H9 (cell line): ENCODE measurements around the gene RERE. TPM values are rescaled to one million over a fixed set of nuclear protein-coding genes. Genes with fewer than 3 reads are reported as not detected.

Source experiments
- DNase-seq: peaks from one replicate; pipeline ENCODE4 v3.0.0-alpha.2; 2017
- H2AFZ ChIP-seq: one replicate; pipeline ENCODE4 v1.6.1; 2013; ENCODE audit warnings: mild to moderate bottlenecking, low read length, control low read depth, moderate library complexity
- H2AK5ac ChIP-seq: 2 replicates; pipeline ENCODE4 v1.6.1; 2013; ENCODE audit warnings: low read length, control low read depth, mixed read lengths; ENCODE audit not compliant: insufficient read length
- H2BK120ac ChIP-seq: one replicate; pipeline ENCODE4 v1.6.1; 2013; ENCODE audit warnings: low read depth, mild to moderate bottlenecking, low read length, control low read depth, inconsistent platforms; ENCODE audit not compliant: poor library complexity, severe bottlenecking
- H2BK12ac ChIP-seq: 2 replicates; pipeline ENCODE4 v1.6.1; 2013; ENCODE audit warnings: low read length, control low read depth, mixed read lengths, low read depth; ENCODE audit not compliant: insufficient read length
- H2BK15ac ChIP-seq: 2 replicates; pipeline ENCODE4 v1.6.1; 2013; ENCODE audit warnings: low read depth, low read length, control low read depth
- H2BK20ac ChIP-seq: one replicate; pipeline ENCODE4 v1.6.1; 2013; ENCODE audit warnings: low read depth, mild to moderate bottlenecking, low read length, control low read depth, inconsistent platforms; ENCODE audit not compliant: poor library complexity, severe bottlenecking
- H2BK5ac ChIP-seq: 2 replicates; pipeline ENCODE4 v1.6.1; 2013; ENCODE audit warnings: low read length, control low read depth, mixed read lengths; ENCODE audit not compliant: insufficient read length
- H3K14ac ChIP-seq: 2 replicates; pipeline ENCODE4 v1.6.1; 2013; ENCODE audit warnings: low read length, control low read depth; ENCODE audit not compliant: insufficient read depth
- H3K18ac ChIP-seq: 2 replicates; pipeline ENCODE4 v1.6.1; 2013; ENCODE audit warnings: low read depth, mild to moderate bottlenecking, mixed read lengths, low read length, control low read depth; ENCODE audit not compliant: insufficient read length
- H3K23ac ChIP-seq: 2 replicates; pipeline ENCODE4 v1.6.1; 2013; ENCODE audit warnings: low read length, control low read depth, mixed read lengths, low read depth; ENCODE audit not compliant: insufficient read length
- H3K23me2 ChIP-seq: 2 replicates; pipeline ENCODE4 v1.6.1; 2013; ENCODE audit warnings: low read depth, mild to moderate bottlenecking, mixed read lengths, low read length, control low read depth; ENCODE audit not compliant: insufficient read length, poor library complexity, severe bottlenecking
- H3K27ac ChIP-seq: 2 replicates; pipeline ENCODE4 v1.5.1; 2013; ENCODE audit warnings: low read length, control low read depth, mixed read lengths, low read depth; ENCODE audit not compliant: insufficient read length
- H3K27me3 ChIP-seq: 2 replicates; pipeline ENCODE4 v1.6.1; 2013; ENCODE audit warnings: low read length, control low read depth, inconsistent platforms; ENCODE audit not compliant: insufficient read depth
- H3K4ac ChIP-seq: 2 replicates; pipeline ENCODE4 v1.6.1; 2013; ENCODE audit warnings: low read depth, mild to moderate bottlenecking, control low read depth, inconsistent platforms, low read length, moderate library complexity
- H3K4me1 ChIP-seq: 2 replicates; pipeline ENCODE4 v1.6.1; 2013; ENCODE audit warnings: low read length, control low read depth, inconsistent platforms; ENCODE audit not compliant: insufficient read depth
- H3K4me2 ChIP-seq: 2 replicates; pipeline ENCODE4 v1.6.1; 2013; ENCODE audit warnings: low read length, control low read depth, mixed read lengths; ENCODE audit not compliant: insufficient read length, insufficient read depth
- H3K56ac ChIP-seq: 2 replicates; pipeline ENCODE4 v1.6.1; 2013; ENCODE audit warnings: low read depth, mild to moderate bottlenecking, mixed read lengths, low read length, control low read depth; ENCODE audit not compliant: insufficient read length
- H3K79me1 ChIP-seq: 2 replicates; pipeline ENCODE4 v1.6.1; 2013; ENCODE audit warnings: low read depth, mild to moderate bottlenecking, moderate library complexity, low read length, control low read depth, inconsistent platforms; ENCODE audit not compliant: insufficient read depth, poor library complexity, severe bottlenecking
- H3K79me2 ChIP-seq: 2 replicates; pipeline ENCODE4 v1.6.1; 2013; ENCODE audit warnings: low read length, control low read depth, inconsistent platforms; ENCODE audit not compliant: insufficient read depth
- H3K9ac ChIP-seq: 2 replicates; pipeline ENCODE4 v1.6.1; 2013; ENCODE audit warnings: low read length, control low read depth, mixed read lengths; ENCODE audit not compliant: insufficient read length; ENCODE audit errors: extremely low read depth
- H3K9me3 ChIP-seq: one replicate; pipeline ENCODE4 v1.6.1; 2013; ENCODE audit warnings: low read depth, low read length, inconsistent platforms; ENCODE audit not compliant: control insufficient read depth
- H3T11ph ChIP-seq: one replicate; pipeline ENCODE4 v1.6.1; 2013; ENCODE audit warnings: mild to moderate bottlenecking, low read length, control low read depth, inconsistent platforms
- H4K20me1 ChIP-seq: one replicate; pipeline ENCODE4 v1.6.1; 2013; ENCODE audit not compliant: control insufficient read depth, insufficient read length, insufficient read depth
- H4K5ac ChIP-seq: 2 replicates; pipeline ENCODE4 v1.6.1; 2013; ENCODE audit warnings: low read depth, mild to moderate bottlenecking, mixed read lengths, low read length, control low read depth; ENCODE audit not compliant: insufficient read length
- H4K8ac ChIP-seq: replicated peaks from 2 replicates; pipeline ENCODE4 v1.6.1; 2013; ENCODE audit warnings: low read length, control low read depth, mixed read lengths, low read depth; ENCODE audit not compliant: insufficient read length
- H4K91ac ChIP-seq: 2 replicates; pipeline ENCODE4 v1.6.1; 2013; ENCODE audit warnings: low read depth, mild to moderate bottlenecking, moderate library complexity, mixed read lengths, low read length, control low read depth; ENCODE audit not compliant: insufficient read length
- H3K27ac Mint-ChIP-seq, 3 experiments: 2 replicates in 2 of 3; 3 replicates in 1 of 3; pipeline ENCODE4 v1.8.0; 2020 to 2021; ENCODE audit warnings: mixed read lengths in 3 of 3, mild to moderate bottlenecking in 1 of 3, moderate library complexity in 1 of 3
- H3K27me3 Mint-ChIP-seq: 2 replicates; pipeline ENCODE4 v1.8.0; 2021; ENCODE audit warnings: low read depth, mild to moderate bottlenecking, moderate library complexity, mixed read lengths
- H3K36me3 Mint-ChIP-seq, 3 experiments: 2 replicates in 2 of 3; 3 replicates in 1 of 3; pipeline ENCODE4 v1.8.0; 2020 to 2021; ENCODE audit warnings: low read depth in 3 of 3, mixed read lengths in 3 of 3; ENCODE audit not compliant: insufficient read depth in 1 of 3
- H3K4me1 Mint-ChIP-seq, 2 experiments: 2 replicates each; pipeline ENCODE4 v1.8.0; 2020; ENCODE audit warnings: mixed read lengths in 2 of 2
- H3K4me3 Mint-ChIP-seq, 2 experiments: 2 replicates in 1 of 2; 3 replicates in 1 of 2; pipeline ENCODE4 v1.8.0; 2020 to 2021; ENCODE audit warnings: mild to moderate bottlenecking in 2 of 2, mixed read lengths in 2 of 2, moderate library complexity in 1 of 2
- H3K9me3 Mint-ChIP-seq, 2 experiments: 2 replicates in 1 of 2; 3 replicates in 1 of 2; pipeline ENCODE4 v1.8.0; 2020; ENCODE audit warnings: mild to moderate bottlenecking in 2 of 2, mixed read lengths in 2 of 2, moderate library complexity in 1 of 2
- CTCF ChIP-seq: fragments of 200-600 bp; sonication (generic); conservative IDR thresholded peaks from 3 replicates; pipeline ENCODE4 v1.8.0; 2021; ENCODE audit warnings: antibody characterized with exemption, mild to moderate bottlenecking
- WGBS: extraction: QIAGEN DNeasy Blood & Tissue Kit; methylation state at CpG from one replicate; pipeline ENCODE4 v1.1.7; 2013; ENCODE audit warnings: missing lambda C conversion rate, low lambda C conversion rate, mixed read lengths; ENCODE audit not compliant: insufficient read length; ENCODE audit errors: extremely low coverage; 5-methylcytosine and 5-hydroxymethylcytosine counted together
- total RNA-seq: library from RNA; stranded (reverse); gene quantifications from 2 replicates; pipeline ENCODE4 v1.2.1, GENCODE V29; 2021

The RERE gene
- total RNA-seq, 1 experiment from 2014 or later = 103 TPM

GRCh38 chr1:8854240-8854639 is 36.8 kb upstream of the RERE start:
- H3K9me3 ChIP-seq = no peaks in the 10 kb centered on the region
- H2BK120ac ChIP-seq = no peak overlapping the region
- no peak overlapping the region for H2BK12ac ChIP-seq
- H3K27me3 Mint-ChIP-seq = no peaks in the 10 kb centered on the region; the same call in 1 of the 2 replicates
- no peak overlapping the region for H3K4me2 ChIP-seq
- H3K27ac Mint-ChIP-seq = no peak overlapping the region; a peak in 1 of 7 replicates
- peaks cover 11 to 28% (median 20%) of the 10 kb centered on the region in 3 experiments; a peak in 6 of 7 replicates for H3K36me3 Mint-ChIP-seq
- no peaks in the 10 kb centered on the region for H3K9me3 Mint-ChIP-seq
- H2BK20ac ChIP-seq = no peak overlapping the region
- H3K4ac ChIP-seq = no peak overlapping the region
- H3K23ac ChIP-seq = no peak overlapping the region
- H3K4me1 ChIP-seq = no peaks in the 10 kb centered on the region; the same call in 1 of the 2 replicates
- H3K4me3 Mint-ChIP-seq = no peak overlapping the region
- no peak overlapping the region for H3K27ac ChIP-seq
- no peak overlapping the region for H2AFZ ChIP-seq
- no peak overlapping the region for H3K18ac ChIP-seq
- H3K9ac ChIP-seq = no peak overlapping the region
- no peak for TF ChIP-seq CTCF
- H4K20me1 ChIP-seq = no peaks in the 10 kb centered on the region
- no CpG with 5 or more reads among the region's 7 CpGs for WGBS
- H3K56ac ChIP-seq = no peak overlapping the region
- H3K14ac ChIP-seq = no peak overlapping the region
- peaks cover 11 to 16% of the 10 kb centered on the region in 2 experiments for H3K4me1 Mint-ChIP-seq
- H3K79me1 ChIP-seq = no peaks in the 10 kb centered on the region
- no peaks in the 10 kb centered on the region for H3K27me3 ChIP-seq
- no peaks in the 10 kb centered on the region for H3K79me2 ChIP-seq
- no peak overlapping the region for H2AK5ac ChIP-seq
- no peak overlapping the region for H4K91ac ChIP-seq
- no peak for DNase-seq
- no peak overlapping the region for H2BK15ac ChIP-seq
- H2BK5ac ChIP-seq = no peak overlapping the region
- no peak overlapping the region for H3T11ph ChIP-seq
- no peak overlapping the region for H4K8ac ChIP-seq
- H3K23me2 ChIP-seq = no peaks in the 10 kb centered on the region
- H4K5ac ChIP-seq = no peak overlapping the region
